GM10266 (cell line): Measurements from ENCODE around the gene OSTF1.
A peak's percentile ranks its signal among the peaks of the same experiment; 100 is the strongest.

Source experiments
- DNase-seq: peaks from one replicate; pipeline ENCODE4 v3.0.0; 2012; ENCODE audit errors: extremely low spot score
- CTCF ChIP-seq: IDR thresholded peaks from 2 replicates; pipeline ENCODE4 v1.5.1; 2012; ENCODE audit warnings: mild to moderate bottlenecking, low read depth; ENCODE audit not compliant: control insufficient read depth, insufficient read depth; ENCODE audit errors: missing control alignments

OSTF1 gene

GRCh38 chr9:75176037-75176436, 87.7 kb downstream of the OSTF1 start:
- DNase-seq: no peak
- no peak for TF ChIP-seq CTCF

- TF ChIP-seq CTCF: no peak
- DNase-seq: no peak
Observed at GRCh38 chr9:75181750-75182149, 93.4 kb downstream of the OSTF1 start.

DNA sequence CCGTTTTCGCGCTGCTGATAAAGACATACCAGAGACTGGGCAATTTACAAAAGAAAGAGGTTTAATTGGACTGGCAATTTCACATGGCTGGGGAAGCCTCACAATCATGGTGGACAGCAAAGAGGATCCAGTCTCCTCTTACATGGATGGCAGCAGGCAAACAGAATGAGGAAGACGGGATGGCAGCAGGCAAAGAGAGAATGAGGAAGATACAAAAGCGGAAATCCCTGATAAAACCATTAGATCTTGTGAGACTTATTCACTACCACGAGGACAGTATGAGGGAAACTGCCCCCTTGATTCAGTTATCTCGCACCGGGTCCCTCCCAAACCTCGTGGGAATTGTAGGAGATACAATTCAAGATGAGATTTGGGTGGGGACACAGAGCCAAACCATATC, 95.0 kb downstream of the OSTF1 start:
- no peak for TF ChIP-seq CTCF
- DNase-seq: no peak

- no peak for TF ChIP-seq CTCF
- DNase-seq: no peak
Observed at GRCh38 chr9:75184471-75184870, 96.2 kb downstream of the OSTF1 start.

GRCh38 chr9:75185585-75186170, 97.4 kb downstream of the OSTF1 start:
- peak; percentile 43 for DNase-seq
- peak; percentile 67 for TF ChIP-seq CTCF

DNA sequence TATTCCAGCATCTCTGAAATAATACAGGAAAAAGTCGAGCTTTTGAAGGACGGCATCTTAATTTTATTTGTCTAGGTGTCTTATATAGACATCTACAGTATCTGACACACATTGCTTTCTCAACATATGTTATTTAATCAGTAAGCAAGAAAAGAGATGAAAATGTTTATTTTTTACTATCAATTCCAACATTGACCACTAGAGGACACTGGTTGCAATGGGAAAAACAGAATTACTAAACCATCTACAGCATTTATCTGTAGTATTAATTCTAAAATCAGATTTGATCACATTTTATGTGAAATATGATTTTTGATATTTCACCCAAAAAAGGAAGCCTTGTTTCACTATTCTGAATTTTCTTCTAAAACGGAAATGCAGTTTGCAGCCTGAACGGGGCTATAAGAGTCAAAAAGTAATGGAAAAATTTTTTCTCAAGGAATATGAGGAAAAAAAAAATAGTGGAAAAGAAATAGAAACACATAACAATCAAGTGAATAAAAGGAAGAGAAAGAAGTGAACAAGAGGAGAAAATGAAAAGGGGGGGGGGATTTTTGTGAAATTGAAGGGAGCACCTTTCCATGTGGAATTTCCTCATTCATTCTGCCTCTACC, 98.6 kb downstream of the OSTF1 start:
- peak; percentile 69 for TF ChIP-seq CTCF
- DNase-seq: peak; percentile 22

DNA sequence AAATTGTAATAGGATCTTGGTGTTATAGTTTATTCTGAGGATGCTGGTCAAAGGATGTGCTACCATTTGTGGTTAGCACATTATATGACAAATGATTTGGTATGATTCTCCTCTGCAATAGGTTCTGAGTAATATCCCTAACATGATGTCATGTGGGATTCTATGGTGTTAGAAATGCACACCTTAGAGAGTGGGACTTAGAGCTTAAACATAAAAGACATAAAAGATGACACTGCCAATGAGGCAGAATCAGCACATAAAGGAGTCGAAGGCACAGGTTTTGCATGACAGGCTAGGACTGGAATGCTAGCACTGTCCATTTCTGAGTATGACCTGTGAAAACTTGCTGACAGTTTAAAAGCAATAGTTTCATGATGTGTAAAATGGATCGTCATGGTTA, 100.4 kb downstream of the OSTF1 start:
- no peak for TF ChIP-seq CTCF
- no peak for DNase-seq
